HPDE6-E6E7 (cell line): ENCODE results near the gene CTAGE1.
A peak's percentile ranks its signal among the peaks of the same experiment; 100 is the strongest.

Experiments used
- DNase-seq: peaks from one replicate; pipeline ENCODE4 v3.0.0; 2011; ENCODE audit warnings: missing footprints; ENCODE audit errors: extremely low spot score

CTAGE1 gene

GRCh38 chr18:22391407-22392345 lies 26.0 kb downstream of the CTAGE1 start:
- peak; percentile 72 for DNase-seq

DNA sequence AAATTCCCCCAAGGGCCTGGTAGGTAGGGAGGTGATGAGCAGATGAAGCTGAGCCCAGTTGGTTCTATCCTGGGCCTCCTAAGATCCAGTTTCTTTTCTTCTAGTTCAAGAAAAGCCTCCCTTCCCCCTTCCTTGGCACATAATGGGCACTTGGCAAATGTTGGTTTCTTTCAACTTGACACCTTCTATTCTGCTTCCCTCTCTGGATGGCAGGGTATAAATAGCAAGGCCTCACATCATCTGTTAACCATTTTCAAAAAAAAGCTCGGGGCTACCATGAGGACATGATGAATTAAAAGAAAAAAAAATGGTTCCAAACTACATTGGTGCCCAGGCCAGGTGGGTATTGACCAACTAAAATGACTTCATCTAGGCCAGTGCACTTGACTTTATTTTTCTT lies 29.9 kb downstream of the CTAGE1 start:
- DNase-seq: no peak

GRCh38 chr18:22387364-22387763 lies 30.4 kb downstream of the CTAGE1 start:
- no peak for DNase-seq

- peak; percentile 85 for DNase-seq
Measured at GRCh38 chr18:22385718-22386117, 32.0 kb downstream of the CTAGE1 start.

- DNase-seq: peak; percentile 28
Measured at GRCh38 chr18:22378672-22379282, 38.9 kb downstream of the CTAGE1 start.

GRCh38 chr18:22377769-22378168 lies 39.9 kb downstream of the CTAGE1 start:
- no peak for DNase-seq

GRCh38 chr18:22370414-22370813 lies 47.3 kb downstream of the CTAGE1 start:
- DNase-seq: no peak

GRCh38 chr18:22368021-22368420 lies 49.7 kb downstream of the CTAGE1 start:
- DNase-seq: no peak

GRCh38 chr18:22367303-22367702 lies 50.4 kb downstream of the CTAGE1 start:
- DNase-seq: no peak

DNA sequence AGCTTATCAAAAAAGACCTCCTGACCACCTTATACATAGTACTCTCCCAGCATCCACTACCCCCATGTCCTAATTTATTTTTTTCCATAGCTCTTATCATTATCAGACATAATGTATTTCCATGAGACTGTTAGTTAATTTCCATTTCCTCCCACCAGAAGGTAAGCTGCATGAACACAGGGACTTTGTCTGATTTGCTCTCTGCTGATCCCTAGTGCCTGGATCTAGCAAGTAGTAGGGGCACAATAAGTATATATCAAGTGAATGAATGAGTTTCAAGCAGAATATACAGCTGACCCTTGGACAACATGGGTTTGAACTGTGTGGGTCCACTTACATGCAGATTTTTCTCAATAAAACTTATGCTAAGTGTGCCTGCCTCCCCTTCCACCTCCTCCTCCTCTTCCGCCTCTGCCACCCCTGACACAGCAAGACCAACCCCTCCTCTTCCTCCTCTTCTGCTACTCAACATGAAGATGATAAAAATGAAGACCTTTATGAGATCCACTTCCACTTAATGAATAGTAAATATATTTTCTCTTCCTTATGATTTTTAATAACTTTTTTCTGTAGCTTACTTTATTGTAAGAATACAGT lies 53.8 kb downstream of the CTAGE1 start:
- DNase-seq: no peak
